Measurements from ENCODE around the gene MARCHF10. TPM values are rescaled to one million over a fixed set of nuclear protein-coding genes. Genes with fewer than 3 reads are reported as not detected.

Gene MARCHF10
- polyA plus RNA-seq, 1 donor from 2014 or later = 0.27 TPM

- H3K4me3 ChIP-seq (ENCODE audit: low read length) = no peak overlapping the region
- H3K9ac ChIP-seq (ENCODE audit: low read length) = no peak overlapping the region
- H4K20me1 ChIP-seq (ENCODE audit: insufficient read depth) = no peaks in the 10 kb centered on the region
- no peaks in the 10 kb centered on the region for H3K36me3 ChIP-seq (ENCODE audit: insufficient read depth, low read length)
- no peak overlapping the region for H3K4me2 ChIP-seq (ENCODE audit: low read length)
- H3K9me3 ChIP-seq (ENCODE audit: low read length) = no peaks in the 10 kb centered on the region
- H3K27me3 ChIP-seq (ENCODE audit: insufficient read depth, low read depth, low read length) = no peaks in the 10 kb centered on the region
- H2AFZ ChIP-seq (ENCODE audit: low read depth, low read length) = no peak overlapping the region
- H3F3A ChIP-seq (ENCODE audit: insufficient read depth, low read length, poor library complexity, severe bottlenecking) = no peaks in the 10 kb centered on the region
- TF ChIP-seq POLR2AphosphoS5 (IDR thresholded peaks at IDR 0.05) = no peak
- no peak for TF ChIP-seq SMC3 (conservative IDR thresholded peaks at IDR 0.05; ENCODE audit: poor library complexity)
- TF ChIP-seq MXI1 (conservative IDR thresholded peaks at IDR 0.05; ENCODE audit: poor library complexity, severe bottlenecking) = no peak
- TF ChIP-seq EZH2 (IDR thresholded peaks at IDR 0.05; ENCODE audit: borderline replicate concordance, insufficient read depth, low read length, poor library complexity, severe bottlenecking) = no peak
- no peak for TF ChIP-seq REST (IDR thresholded peaks at IDR 0.05; ENCODE audit: borderline replicate concordance)
- no peak for TF ChIP-seq EP300 (conservative IDR thresholded peaks at IDR 0.05; ENCODE audit: poor library complexity, severe bottlenecking)
- no peak for TF ChIP-seq CTCF (IDR thresholded peaks at IDR 0.05; ENCODE audit: poor library complexity, severe bottlenecking)
- no peak for TF ChIP-seq TAF1 (IDR thresholded peaks at IDR 0.05; ENCODE audit: low read depth)
- no peak for TF ChIP-seq RAD21 (conservative IDR thresholded peaks at IDR 0.05)
- no peak overlapping the region for H3K27ac ChIP-seq (ENCODE audit: low read length)
- no peaks in the 10 kb centered on the region for H3K79me2 ChIP-seq (replicated peaks; ENCODE audit: insufficient read depth, low read length)
- H3K9me2 ChIP-seq (ENCODE audit: insufficient read depth, low read length) = no peaks in the 10 kb centered on the region
Observed at GRCh38 chr17:62680541-62681052, 127.5 kb downstream of the MARCHF10 start.

GRCh38 chr17:62679866-62680377 is 128.2 kb downstream of the MARCHF10 start:
- H2AFZ ChIP-seq (ENCODE audit: low read depth, low read length) = no peak overlapping the region
- no peaks in the 10 kb centered on the region for H3K9me2 ChIP-seq (ENCODE audit: insufficient read depth, low read length)
- H3K36me3 ChIP-seq (ENCODE audit: insufficient read depth, low read length) = no peaks in the 10 kb centered on the region
- no peak overlapping the region for H3K27ac ChIP-seq (ENCODE audit: low read length)
- no peaks in the 10 kb centered on the region for H3K9me3 ChIP-seq (ENCODE audit: low read length)
- no peaks in the 10 kb centered on the region for H3K79me2 ChIP-seq (replicated peaks; ENCODE audit: insufficient read depth, low read length)
- no peaks in the 10 kb centered on the region for H3F3A ChIP-seq (ENCODE audit: insufficient read depth, low read length, poor library complexity, severe bottlenecking)
- H4K20me1 ChIP-seq (ENCODE audit: insufficient read depth) = no peaks in the 10 kb centered on the region
- H3K4me2 ChIP-seq (ENCODE audit: low read length) = no peak overlapping the region
- no peaks in the 10 kb centered on the region for H3K27me3 ChIP-seq (ENCODE audit: insufficient read depth, low read depth, low read length)
- TF ChIP-seq POLR2AphosphoS5 (IDR thresholded peaks at IDR 0.05) (no peak), TAF1 (IDR thresholded peaks at IDR 0.05; ENCODE audit: low read depth) (no peak), SMC3 (conservative IDR thresholded peaks at IDR 0.05; ENCODE audit: poor library complexity) (no peak), MXI1 (conservative IDR thresholded peaks at IDR 0.05; ENCODE audit: poor library complexity, severe bottlenecking) (no peak), REST (IDR thresholded peaks at IDR 0.05; ENCODE audit: borderline replicate concordance) (no peak), EP300 (conservative IDR thresholded peaks at IDR 0.05; ENCODE audit: poor library complexity, severe bottlenecking) (no peak), CTCF (IDR thresholded peaks at IDR 0.05; ENCODE audit: poor library complexity, severe bottlenecking) (no peak), EZH2 (IDR thresholded peaks at IDR 0.05; ENCODE audit: borderline replicate concordance, insufficient read depth, low read length, poor library complexity, severe bottlenecking) (no peak), RAD21 (conservative IDR thresholded peaks at IDR 0.05) (no peak)
- H3K4me3 ChIP-seq (ENCODE audit: low read length) = no peak overlapping the region
- H3K9ac ChIP-seq (ENCODE audit: low read length) = no peak overlapping the region

All from neural cell (in vitro differentiated cells).